GM10248 (cell line): Measurements from ENCODE around the gene SH3RF1.
A peak's percentile ranks its signal among the peaks of the same experiment; 100 is the strongest.
"Not testable (repeated sequence)": the region's sequence is repeated elsewhere in the genome, so short reads cannot be mapped to it uniquely, and the experiment has no call there.

ENCODE experiments used
- CTCF ChIA-PET: fragments of 300-600 bp; sonication (Branson Sonifier 250); formaldehyde crosslinking; extraction: SDS; loops from one replicate; lab custom pipeline; 2021; ENCODE audit warnings: antibody characterized with exemption; lab: Yijun Ruan, JAX
- POLR2A ChIA-PET: fragments of 350-650 bp; sonication (Branson Sonifier 250); formaldehyde crosslinking; extraction: SDS; loops from one replicate; lab custom pipeline; 2020; ENCODE audit warnings: antibody characterized with exemption; lab: Yijun Ruan, JAX
- DNase-seq: peaks from one replicate; pipeline ENCODE4 v3.0.0; 2012; ENCODE audit errors: extremely low spot score
- TF ChIP-seq, protein P1 (sequence below): IDR thresholded peaks from 2 replicates; pipeline ENCODE4 v1.5.1; 2012; ENCODE audit warnings: mild to moderate bottlenecking, low read depth; ENCODE audit errors: extremely low read depth, missing control alignments, control extremely low read depth

SH3RF1 gene

DNA sequence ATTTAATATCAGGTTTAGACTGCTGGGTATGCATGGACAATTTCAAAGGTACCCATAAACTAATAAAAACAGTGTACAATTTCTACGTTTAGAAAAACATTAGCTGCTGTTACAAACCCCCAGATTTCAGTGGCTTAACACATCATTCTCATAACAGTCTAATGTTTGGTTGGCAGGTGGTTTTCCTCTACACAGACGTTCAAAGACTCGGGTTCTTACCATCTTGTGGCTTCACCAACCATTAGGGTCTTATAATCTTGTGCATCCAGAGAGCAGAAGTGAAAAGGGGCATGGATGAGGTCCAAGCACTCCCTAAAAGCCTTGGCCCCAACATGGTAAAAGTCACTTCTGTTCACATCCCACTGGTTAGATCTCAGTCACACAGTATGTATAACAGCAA is 71.6 kb downstream of the SH3RF1 start:
- ChIA-PET POLR2A (no interaction called here), CTCF (interaction anchor here (1.3 kb wide), 1 partner anchor 25 kb away, joined by 3 read pairs; no protein-coding TSS in a partner anchor)
- no peak for DNase-seq
- TF ChIP-seq, protein P1, sequence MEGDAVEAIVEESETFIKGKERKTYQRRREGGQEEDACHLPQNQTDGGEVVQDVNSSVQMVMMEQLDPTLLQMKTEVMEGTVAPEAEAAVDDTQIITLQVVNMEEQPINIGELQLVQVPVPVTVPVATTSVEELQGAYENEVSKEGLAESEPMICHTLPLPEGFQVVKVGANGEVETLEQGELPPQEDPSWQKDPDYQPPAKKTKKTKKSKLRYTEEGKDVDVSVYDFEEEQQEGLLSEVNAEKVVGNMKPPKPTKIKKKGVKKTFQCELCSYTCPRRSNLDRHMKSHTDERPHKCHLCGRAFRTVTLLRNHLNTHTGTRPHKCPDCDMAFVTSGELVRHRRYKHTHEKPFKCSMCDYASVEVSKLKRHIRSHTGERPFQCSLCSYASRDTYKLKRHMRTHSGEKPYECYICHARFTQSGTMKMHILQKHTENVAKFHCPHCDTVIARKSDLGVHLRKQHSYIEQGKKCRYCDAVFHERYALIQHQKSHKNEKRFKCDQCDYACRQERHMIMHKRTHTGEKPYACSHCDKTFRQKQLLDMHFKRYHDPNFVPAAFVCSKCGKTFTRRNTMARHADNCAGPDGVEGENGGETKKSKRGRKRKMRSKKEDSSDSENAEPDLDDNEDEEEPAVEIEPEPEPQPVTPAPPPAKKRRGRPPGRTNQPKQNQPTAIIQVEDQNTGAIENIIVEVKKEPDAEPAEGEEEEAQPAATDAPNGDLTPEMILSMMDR = no peak

DNA sequence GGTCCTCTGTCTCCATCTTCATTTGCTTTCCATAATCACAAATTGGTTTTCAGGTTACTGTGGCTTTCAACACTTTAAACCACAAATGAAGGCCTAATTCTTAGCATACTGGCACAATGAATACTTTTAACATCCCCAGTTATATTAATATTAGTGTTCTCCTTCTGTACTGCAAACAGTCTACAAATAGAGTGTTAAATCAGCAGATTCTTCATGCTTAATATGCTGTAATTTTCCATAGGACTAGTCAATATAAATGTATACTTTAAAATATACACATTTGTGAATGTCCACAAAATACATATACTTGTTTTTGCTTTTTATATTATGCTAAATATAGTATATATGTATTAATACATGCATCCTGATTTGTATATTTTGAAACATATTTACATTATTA is 72.6 kb downstream of the SH3RF1 start:
- CTCF ChIA-PET = interaction anchor here (1.3 kb wide), 1 partner anchor 26 kb away, joined by 3 read pairs; no protein-coding TSS in a partner anchor
- no peak for DNase-seq
- TF ChIP-seq, protein P1 = no peak
- POLR2A ChIA-PET = no interaction called here

DNA sequence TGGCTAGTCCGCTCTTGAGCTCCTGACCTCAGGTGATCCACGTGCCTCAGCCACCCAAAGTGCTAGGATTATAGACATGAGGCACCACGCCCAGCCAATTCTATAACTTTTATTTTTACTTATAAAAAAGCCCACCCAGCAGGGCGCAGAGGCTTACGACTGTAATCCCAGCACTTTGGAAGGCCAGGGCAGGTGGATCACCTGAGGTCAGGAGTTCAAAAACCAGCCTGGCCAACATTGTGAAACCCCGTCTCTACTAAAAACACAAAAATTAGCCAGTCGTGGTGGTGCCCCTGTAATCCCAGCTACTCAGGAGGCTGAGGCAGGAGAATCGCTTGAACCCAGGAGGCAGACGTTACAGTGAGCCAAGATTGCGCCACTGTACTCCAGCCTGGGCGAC is 73.5 kb downstream of the SH3RF1 start:
- ChIA-PET CTCF (interaction anchor here (1.5 kb wide), 2 partner anchors 10 to 50 kb away, joined by 3 read pairs; no protein-coding TSS in a partner anchor), POLR2A (interaction anchor here (0.6 kb wide), 1 partner anchor 506 kb away, joined by 4 read pairs; no protein-coding TSS in a partner anchor)
- DNase-seq = not testable (repeated sequence)

DNA sequence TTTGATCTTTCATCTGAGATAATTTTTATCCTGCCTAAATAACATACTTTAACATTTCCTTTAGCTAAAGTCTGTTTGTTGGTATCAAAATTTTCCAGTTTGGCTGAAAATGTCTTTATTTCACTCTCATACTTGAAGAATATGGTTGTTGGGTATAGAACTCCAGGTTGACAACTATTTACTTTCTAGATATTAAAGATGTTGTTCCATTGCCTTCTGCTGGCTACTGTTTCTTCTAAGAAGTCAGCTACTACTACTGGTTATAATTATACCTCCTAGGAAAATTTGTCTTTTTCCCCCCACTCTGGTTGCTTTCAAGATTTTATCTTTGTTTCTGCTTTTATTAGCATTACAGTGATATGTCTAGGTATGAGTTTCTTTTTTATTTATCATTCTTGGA is 75.7 kb downstream of the SH3RF1 start:
- no peak for DNase-seq
- ChIA-PET POLR2A (no interaction called here), CTCF (interaction anchor here (1.6 to 2.9 kb wide), 2 partner anchors 8 to 16 kb away, joined by 3 to 9 read pairs; no protein-coding TSS in a partner anchor)

DNA sequence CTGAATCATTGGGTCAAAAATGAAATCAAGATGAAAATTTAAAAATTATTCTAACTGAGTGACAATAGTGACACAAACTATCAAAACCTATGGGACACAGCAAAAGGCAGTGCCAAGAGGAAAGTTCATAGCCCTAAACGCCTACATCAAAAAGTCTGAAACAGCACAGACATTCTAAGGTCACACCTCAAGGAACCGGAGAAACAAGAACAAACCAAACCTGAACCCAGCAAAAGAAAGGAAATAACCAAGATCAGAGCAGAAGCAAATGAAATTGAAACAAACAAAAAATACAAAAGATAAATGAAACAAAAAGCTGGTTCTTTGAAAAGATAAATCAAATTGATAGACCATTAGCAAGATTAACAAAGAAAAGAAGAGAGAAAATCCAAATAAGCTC is 80.8 kb downstream of the SH3RF1 start:
- not testable (repeated sequence) for DNase-seq
- ChIA-PET CTCF (interaction anchor here (2.1 kb wide), 1 partner anchor 10 kb away, joined by 5 read pairs; no protein-coding TSS in a partner anchor), POLR2A (interaction anchor here (0.8 kb wide), 1 partner anchor 79 kb away, joined by 3 read pairs; no protein-coding TSS in a partner anchor)

More for the DNA sequence above, 75.7 kb downstream of the SH3RF1 start:
- TF ChIP-seq, protein P1 = no peak

DNA sequence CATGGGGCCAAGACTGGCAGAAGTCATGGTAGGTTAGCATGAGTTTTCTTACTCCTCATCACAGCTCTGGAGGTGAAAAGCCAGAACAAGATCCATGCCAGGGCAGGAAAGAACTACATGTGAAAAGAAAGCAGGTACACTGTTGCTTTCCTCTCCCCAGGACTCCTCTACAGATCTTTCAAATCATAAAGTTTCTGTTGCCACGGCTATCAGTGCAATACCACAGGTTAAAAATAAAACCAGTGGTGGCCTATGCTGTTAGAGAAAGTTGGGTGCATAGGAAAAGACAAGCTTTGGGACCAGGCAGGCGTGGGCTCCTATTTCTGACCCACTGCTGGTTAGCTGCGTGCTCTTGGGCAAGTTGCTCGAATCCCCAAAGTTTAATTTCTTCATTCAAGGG is 81.4 kb downstream of the SH3RF1 start:
- TF ChIP-seq, protein P1 = no peak
- CTCF ChIA-PET = interaction anchor here (0.6 to 2.1 kb wide), 4 partner anchors 9 to 221 kb away, joined by 3 to 5 read pairs (median 4); partner anchors contain the start of gene CBR4
- POLR2A ChIA-PET = interaction anchor here (0.8 kb wide), 1 partner anchor 79 kb away, joined by 3 read pairs; no protein-coding TSS in a partner anchor
- peak; percentile 15 for DNase-seq

DNA sequence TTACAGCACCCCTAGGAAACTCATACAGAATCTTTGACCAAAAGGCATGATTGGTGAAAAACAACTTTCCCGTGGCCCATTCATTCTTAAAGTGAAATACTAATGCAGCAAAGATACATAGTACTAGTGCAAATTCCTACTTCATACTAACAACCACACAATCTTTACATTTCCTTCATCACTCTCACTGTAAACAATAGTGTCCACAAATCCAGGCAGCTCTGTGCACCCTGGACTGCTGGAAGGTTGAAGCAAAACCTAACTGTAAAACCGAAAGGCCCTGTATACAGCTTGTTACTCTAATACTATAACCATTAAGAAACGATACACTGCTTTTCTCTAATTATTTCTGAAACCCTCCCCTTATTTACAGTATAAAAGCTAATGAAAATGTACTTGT is 82.6 kb downstream of the SH3RF1 start:
- TF ChIP-seq, protein P1 = no peak
- ChIA-PET POLR2A (no interaction called here), CTCF (interaction anchor here (1.1 to 2.1 kb wide), 5 partner anchors 8 to 178 kb away, joined by 3 to 5 read pairs (median 3); partner anchors contain the start of gene CBR4)
- DNase-seq = no peak
